GM23248 (cell line): Measurements from ENCODE around the gene GNG14.

Source experiments
- EZH2 ChIP-seq: fragments of 200-600 bp; sonication (generic); IDR thresholded peaks from 2 replicates; pipeline ENCODE4 v1.6.1; 2018; ENCODE audit warnings: antibody characterized with exemption, mild to moderate bottlenecking; ENCODE audit not compliant: insufficient read depth, poor library complexity, severe bottlenecking
- EZH2phosphoT487 ChIP-seq: fragments of 200-600 bp; sonication (generic); IDR thresholded peaks from 2 replicates; pipeline ENCODE4 v1.6.1; 2018; ENCODE audit warnings: antibody characterized with exemption, moderate library complexity, mild to moderate bottlenecking, low read depth; ENCODE audit not compliant: insufficient read depth

DNA sequence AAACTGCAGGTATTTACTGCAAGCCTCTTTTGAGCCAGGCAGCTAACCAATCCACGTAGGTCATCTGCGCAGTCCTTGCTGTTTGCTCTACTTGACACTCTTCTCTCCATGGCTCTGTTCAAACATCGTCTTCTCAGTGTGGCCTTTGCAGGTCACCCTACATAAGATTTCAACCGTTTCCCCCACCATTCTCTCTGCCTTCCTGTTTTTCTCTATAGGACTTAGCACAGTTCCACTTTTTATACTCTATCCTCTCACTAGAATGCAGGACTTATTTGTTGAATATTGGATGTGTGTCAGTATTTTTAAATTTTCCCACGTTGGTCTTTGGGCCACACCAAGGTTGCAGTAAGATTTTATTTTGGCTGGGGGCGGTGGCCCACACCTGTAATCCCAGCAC lies 10.3 kb downstream of the GNG14 start:
- TF ChIP-seq EZH2phosphoT487 (no peak), EZH2 (no peak)
